MG63 (cell line): Measurements from ENCODE around the gene UNC5C. TPM values are rescaled to one million over a fixed set of nuclear protein-coding genes. Genes with fewer than 3 reads are reported as not detected.

Experiments used
- DNase-seq: peaks from one replicate; pipeline ENCODE4 v3.0.0-alpha.2; 2020
- H3K27me3 ChIP-seq: fragments of 250-450 bp; sonication (Bioruptor Pico); 2 replicates; pipeline ENCODE4 v1.5.1; 2020; ENCODE audit warnings: mild to moderate bottlenecking, moderate library complexity
- H3K36me3 ChIP-seq: fragments of 250-450 bp; sonication (Bioruptor Pico); 2 replicates; pipeline ENCODE4 v1.5.1; 2020; ENCODE audit warnings: mild to moderate bottlenecking, moderate library complexity
- H3K4me3 ChIP-seq: fragments of 250-450 bp; sonication (Bioruptor Pico); 2 replicates; pipeline ENCODE4 v1.5.1; 2020; ENCODE audit warnings: mild to moderate bottlenecking, moderate library complexity
- H3K9me3 ChIP-seq: fragments of 250-450 bp; sonication (Bioruptor Pico); 2 replicates; pipeline ENCODE4 v1.5.1; 2020; ENCODE audit warnings: mild to moderate bottlenecking, moderate library complexity
- total RNA-seq: library from RNA; depleted of rRNA; stranded (reverse); fragments of >200 nt; shearing (Covaris generic); gene quantifications from 2 replicates; pipeline ENCODE4 v1.2.3, GENCODE V29; 2014; ENCODE audit warnings: low replicate concordance

The UNC5C gene
- total RNA-seq, 1 experiment from 2014 or later = not detected

DNA sequence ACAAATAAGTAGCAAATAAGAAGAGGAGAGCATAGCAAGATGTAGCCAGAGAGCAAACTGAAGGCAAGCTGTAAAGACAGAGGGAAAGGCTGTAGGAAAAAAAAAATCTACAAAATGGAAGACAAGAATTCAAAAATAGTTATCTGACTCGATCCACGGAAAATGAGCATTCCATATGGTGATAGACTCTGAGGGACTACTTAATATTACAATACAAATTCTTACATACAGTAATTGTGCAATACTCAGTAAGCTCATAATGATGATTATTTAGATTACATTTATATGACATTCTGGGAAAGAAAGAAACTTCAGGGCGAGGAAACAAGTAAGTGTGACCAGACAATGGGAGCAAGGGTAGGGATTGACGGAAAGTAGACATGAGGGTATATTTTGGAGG is 102.6 kb downstream of the UNC5C start:
- H3K27me3 ChIP-seq = no peaks in the 10 kb centered on the region
- H3K9me3 ChIP-seq = no peaks in the 10 kb centered on the region
- H3K4me3 ChIP-seq = no peak overlapping the region
- no peaks in the 10 kb centered on the region for H3K36me3 ChIP-seq
- no peak for DNase-seq

DNA sequence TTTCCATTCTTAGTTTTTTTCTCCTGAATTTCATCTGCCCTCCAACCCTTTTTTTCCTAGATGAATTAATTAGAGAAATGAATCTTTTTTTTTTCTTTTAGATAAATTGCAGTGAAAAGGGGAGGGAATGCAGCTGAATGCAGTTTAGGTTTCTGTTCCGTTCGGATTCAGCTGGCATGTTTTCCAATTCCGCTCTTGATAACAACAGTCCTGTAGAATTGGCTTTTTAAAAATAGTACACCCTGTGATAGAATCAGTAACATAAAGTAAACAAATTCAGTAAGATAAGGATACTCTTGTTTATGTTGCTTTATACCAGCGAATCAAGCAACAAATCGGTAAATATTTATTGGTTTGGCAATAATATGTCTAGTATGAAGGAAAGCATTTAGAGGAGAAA is 103.5 kb downstream of the UNC5C start:
- H3K4me3 ChIP-seq = no peak overlapping the region
- no peaks in the 10 kb centered on the region for H3K9me3 ChIP-seq
- DNase-seq = no peak
- H3K27me3 ChIP-seq = no peaks in the 10 kb centered on the region
- no peaks in the 10 kb centered on the region for H3K36me3 ChIP-seq

- H3K36me3 ChIP-seq = no peaks in the 10 kb centered on the region
- H3K9me3 ChIP-seq = no peaks in the 10 kb centered on the region
- no peak overlapping the region for H3K4me3 ChIP-seq
- H3K27me3 ChIP-seq = no peaks in the 10 kb centered on the region
- no peak for DNase-seq
These were observed 104.0 kb downstream of the UNC5C start for GRCh38 chr4:95444812-95445211.

DNA sequence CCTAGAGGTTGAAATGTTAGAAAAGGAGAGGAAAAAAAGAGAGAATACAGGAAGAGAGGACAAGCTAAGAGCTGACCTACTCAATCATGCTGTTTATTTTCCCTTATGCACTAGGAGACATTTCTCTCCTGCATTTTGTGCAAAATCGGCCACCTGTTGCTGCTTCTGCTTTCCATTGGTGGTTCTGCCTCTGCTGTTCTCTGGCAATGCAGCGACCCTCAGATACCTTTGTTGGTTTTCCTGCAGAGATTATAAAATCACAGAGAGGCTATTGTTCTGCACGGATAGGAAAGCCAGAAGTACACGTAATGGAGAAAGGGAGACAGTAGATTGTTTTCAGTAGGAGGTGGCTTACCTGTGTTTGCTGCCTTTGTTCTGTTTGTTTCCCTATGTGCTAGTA is 108.9 kb downstream of the UNC5C start:
- Histone ChIP-seq H3K36me3 (no peaks in the 10 kb centered on the region), H3K4me3 (no peak overlapping the region), H3K9me3 (no peaks in the 10 kb centered on the region), H3K27me3 (no peaks in the 10 kb centered on the region)
- no peak for DNase-seq

DNA sequence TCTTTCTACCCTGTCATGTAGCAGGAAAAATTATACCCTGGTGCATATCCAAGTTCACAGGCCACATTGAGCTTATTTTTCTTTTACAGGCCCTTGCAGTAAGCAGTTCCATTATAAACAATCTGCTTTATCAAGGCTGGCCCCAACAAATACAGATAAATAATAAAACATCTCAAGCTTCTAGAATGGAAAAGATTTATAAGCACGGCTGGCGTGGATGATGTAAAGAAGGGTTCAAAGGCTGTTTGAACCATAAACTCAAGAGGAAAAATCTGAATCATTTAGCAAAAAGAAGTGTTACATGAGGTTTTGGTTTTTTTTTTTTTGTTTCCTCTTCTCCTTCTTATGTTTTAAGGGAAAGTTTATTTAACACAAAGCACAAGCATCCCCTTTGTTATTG is 109.7 kb downstream of the UNC5C start:
- Histone ChIP-seq H3K9me3 (no peaks in the 10 kb centered on the region), H3K4me3 (no peak overlapping the region), H3K36me3 (no peaks in the 10 kb centered on the region), H3K27me3 (no peaks in the 10 kb centered on the region)
- DNase-seq = no peak

DNA sequence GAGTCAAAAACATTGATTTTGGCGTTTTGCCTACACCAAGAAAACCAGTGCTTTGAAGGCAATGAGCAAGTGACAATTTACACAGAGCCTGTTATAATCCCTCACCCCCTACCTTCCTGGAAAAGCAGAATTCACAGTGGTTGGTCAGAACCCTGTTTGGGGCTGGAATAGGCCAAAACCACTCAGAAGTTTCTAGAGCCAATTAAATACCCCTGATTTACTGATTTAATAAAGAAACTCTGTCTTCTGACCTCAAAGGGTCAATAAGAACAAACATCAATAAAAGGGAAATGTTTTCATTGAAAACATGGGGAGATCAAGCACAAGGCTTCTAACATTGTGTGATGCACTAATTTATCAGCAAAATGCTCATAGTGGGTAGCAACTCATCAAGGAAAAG is 116.3 kb downstream of the UNC5C start:
- H3K27me3 ChIP-seq = no peaks in the 10 kb centered on the region
- no peaks in the 10 kb centered on the region for H3K36me3 ChIP-seq
- H3K4me3 ChIP-seq = no peak overlapping the region

DNA sequence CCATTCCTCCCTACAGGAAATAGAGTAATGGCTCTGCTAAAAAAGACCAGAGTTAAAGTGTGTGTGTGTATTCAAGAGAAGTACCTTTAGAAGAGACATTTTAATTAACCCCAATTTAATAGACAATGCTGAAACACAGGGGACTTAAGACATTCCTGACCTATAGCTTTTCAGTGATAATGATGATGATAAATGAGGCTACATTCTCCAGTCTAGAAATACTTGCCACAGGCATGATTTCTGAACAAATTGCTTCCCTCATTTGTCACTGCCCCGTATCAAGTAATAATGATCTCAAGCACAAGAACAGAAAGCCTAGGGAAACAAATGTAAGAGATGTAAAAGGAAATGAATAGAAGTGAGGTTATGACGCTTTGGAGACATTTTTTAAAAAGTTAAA is 117.1 kb downstream of the UNC5C start:
- H3K9me3 ChIP-seq = no peaks in the 10 kb centered on the region
- no peak overlapping the region for H3K4me3 ChIP-seq
- no peak for DNase-seq
- no peaks in the 10 kb centered on the region for H3K27me3 ChIP-seq
- no peaks in the 10 kb centered on the region for H3K36me3 ChIP-seq

More for the DNA sequence above, 116.3 kb downstream of the UNC5C start:
- DNase-seq = no peak
- no peaks in the 10 kb centered on the region for H3K9me3 ChIP-seq

DNA sequence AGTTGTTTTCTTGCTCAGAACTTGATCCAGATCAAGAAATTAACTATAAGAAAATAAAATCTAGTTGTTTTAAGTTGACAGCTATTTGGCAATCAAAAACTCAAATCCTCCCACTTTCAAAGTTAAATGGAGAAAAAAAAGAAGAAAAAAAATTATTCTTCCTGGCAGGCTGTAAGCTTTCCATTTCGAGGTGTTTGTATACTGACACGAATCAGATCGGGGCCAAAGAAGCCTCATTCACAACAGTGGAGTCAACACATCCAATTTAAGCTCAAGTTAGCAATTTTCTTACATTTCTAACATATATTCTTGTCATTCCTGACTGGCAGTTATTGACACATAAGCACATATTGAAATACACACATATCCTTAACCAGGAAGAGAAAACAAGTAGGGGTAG is 119.4 kb downstream of the UNC5C start:
- H3K27me3 ChIP-seq = no peaks in the 10 kb centered on the region
- no peak for DNase-seq
- no peak overlapping the region for H3K4me3 ChIP-seq
- H3K9me3 ChIP-seq = no peaks in the 10 kb centered on the region
- no peaks in the 10 kb centered on the region for H3K36me3 ChIP-seq

DNA sequence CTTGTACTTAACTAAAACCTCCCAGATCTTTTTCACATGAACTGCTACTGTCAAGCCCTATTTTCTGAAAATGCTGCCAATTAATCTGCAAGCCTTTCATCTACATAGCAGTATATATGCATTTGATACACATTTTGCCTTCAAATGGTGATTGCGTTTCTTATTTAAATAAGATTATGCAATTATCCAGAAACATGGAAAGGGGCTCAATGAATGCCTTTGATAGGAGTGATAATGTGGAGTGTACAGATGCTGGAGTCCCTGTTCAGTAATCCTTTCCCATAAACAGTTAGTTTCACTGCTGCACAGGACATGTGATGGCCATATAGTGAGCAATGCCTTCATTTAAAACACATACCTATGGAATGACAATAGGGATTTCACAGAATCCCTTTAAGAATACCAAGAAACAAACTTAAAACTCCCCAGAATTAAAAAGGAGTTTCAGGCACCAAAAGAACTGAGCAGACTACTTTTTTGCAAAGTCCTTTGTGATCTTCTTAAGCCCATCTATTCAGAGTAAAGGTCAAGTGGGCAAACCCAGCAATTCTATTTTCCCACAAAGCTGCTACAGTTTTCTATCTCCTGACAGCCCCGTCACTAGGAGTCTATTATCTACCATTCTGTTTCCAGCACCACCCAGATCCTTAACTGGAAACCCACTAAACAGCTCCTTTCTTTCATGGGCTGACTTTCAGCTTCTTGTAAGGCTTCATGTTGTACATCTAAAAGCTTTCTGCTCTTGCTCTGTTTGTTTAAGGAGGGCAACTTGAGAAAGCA is 120.3 kb downstream of the UNC5C start:
- H3K36me3 ChIP-seq = no peaks in the 10 kb centered on the region
- H3K4me3 ChIP-seq = no peak overlapping the region
- DNase-seq = no peak
- no peaks in the 10 kb centered on the region for H3K9me3 ChIP-seq
- no peaks in the 10 kb centered on the region for H3K27me3 ChIP-seq

DNA sequence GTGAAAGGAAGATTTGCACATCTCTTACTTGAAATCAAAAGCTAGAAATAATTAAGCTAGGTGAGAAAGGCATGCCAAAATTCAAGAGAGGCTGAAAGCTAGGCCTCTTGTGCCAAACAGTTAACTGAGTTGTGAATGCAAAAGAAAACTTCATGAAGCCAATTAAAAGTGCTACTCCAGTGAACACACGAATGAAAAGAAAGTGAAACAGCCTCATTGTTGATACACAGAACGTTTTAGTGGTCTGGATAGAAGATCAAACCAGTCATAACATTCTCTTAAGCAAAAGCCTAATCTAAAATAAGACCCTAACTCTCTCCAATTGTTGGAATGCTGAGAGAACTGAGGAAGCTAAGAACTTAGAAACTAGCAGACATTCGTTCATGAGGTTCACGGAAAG is 122.3 kb downstream of the UNC5C start:
- Histone ChIP-seq H3K4me3 (no peak overlapping the region), H3K9me3 (no peaks in the 10 kb centered on the region), H3K27me3 (no peaks in the 10 kb centered on the region), H3K36me3 (no peaks in the 10 kb centered on the region)
- no peak for DNase-seq

GRCh38 chr4:95422436-95422835 is 126.3 kb downstream of the UNC5C start:
- Histone ChIP-seq H3K36me3 (no peaks in the 10 kb centered on the region), H3K9me3 (no peaks in the 10 kb centered on the region), H3K4me3 (no peak overlapping the region), H3K27me3 (no peaks in the 10 kb centered on the region)
- DNase-seq = no peak

DNA sequence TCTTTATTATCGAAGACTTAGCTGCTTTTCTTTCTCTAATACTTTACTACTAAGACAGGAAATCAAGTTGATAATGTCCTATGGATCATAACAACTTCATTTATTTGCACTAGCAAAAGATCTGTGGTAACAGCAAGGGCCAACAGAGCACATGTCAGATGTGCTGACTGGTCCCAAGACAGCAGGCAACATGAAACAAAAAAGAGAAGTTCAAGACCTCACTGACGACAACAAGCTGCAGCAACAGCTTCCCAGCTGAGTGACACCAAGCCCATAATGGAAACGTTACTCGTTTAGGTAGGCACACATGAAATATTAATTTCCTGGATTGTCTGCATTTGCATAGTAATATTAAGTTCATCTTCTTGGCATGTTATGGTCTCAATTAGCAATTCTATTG is 126.9 kb downstream of the UNC5C start:
- no peaks in the 10 kb centered on the region for H3K27me3 ChIP-seq
- no peaks in the 10 kb centered on the region for H3K9me3 ChIP-seq
- H3K4me3 ChIP-seq = no peak overlapping the region
- no peak for DNase-seq
- H3K36me3 ChIP-seq = no peaks in the 10 kb centered on the region

GRCh38 chr4:95417531-95417930 is 131.2 kb downstream of the UNC5C start:
- H3K27me3 ChIP-seq = no peaks in the 10 kb centered on the region
- no peak for DNase-seq
- H3K9me3 ChIP-seq = no peaks in the 10 kb centered on the region
- no peaks in the 10 kb centered on the region for H3K36me3 ChIP-seq
- H3K4me3 ChIP-seq = no peak overlapping the region

DNA sequence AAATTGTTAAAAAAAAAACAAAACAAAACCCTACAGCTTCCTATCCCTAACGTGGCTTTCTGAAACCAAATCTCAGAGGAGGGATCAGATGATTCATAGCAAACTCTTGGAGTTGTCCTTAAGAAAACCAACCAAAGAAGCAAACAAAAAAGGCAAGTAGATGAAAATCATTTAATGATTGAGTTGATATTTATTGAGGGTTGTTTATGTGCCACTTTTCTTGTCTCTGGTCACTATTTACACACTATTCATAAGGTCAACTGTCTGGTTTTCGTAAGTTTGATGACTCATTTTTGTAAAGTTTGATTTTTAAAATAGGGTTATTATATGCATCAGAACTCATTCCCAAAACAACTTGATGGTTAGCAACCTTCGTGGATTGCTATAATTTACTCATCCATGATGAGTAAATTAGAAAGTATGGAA is 133.4 kb downstream of the UNC5C start:
- no peak for DNase-seq

DNA sequence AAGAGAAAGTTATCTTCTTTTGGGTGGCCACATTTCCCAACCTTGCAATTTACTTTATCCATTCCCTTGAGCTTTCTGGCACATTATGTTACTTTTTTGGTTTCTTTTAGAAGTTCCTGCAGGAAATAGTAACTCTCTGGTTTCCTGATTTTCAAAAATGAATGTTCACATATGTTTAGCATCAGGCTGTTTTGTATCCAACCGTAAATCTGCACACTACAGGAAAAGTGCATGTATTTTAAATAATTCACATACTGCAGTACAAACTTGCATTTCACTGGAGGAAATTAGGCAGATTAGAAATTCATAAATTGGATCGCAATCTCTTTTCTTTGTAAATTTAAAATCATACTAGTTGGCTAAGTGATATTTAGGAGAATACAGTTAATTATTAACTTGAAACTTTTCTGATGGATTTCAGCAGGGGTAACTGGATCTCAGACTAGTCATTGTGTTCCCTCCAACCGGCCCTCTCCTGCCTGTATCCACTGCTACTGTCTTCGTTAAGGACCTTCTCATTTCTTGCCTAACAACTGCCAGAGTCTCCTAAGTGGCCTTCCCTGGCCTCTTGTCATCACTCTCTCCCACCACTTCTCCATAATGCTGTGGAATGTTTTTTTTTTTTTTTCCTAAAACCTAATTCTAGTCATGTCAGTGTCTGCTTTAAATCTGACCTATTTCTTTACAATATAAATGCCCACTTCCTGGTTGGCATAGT is 137.2 kb downstream of the UNC5C start:
- DNase-seq = no peak
- H3K27me3 ChIP-seq = no peaks in the 10 kb centered on the region
- H3K4me3 ChIP-seq = no peak overlapping the region
- no peaks in the 10 kb centered on the region for H3K36me3 ChIP-seq
- H3K9me3 ChIP-seq = no peaks in the 10 kb centered on the region

More for the DNA sequence above, 133.4 kb downstream of the UNC5C start:
- no peak overlapping the region for H3K4me3 ChIP-seq
- H3K36me3 ChIP-seq = no peaks in the 10 kb centered on the region
- H3K27me3 ChIP-seq = no peaks in the 10 kb centered on the region
- no peaks in the 10 kb centered on the region for H3K9me3 ChIP-seq

- Histone ChIP-seq H3K36me3 (no peaks in the 10 kb centered on the region), H3K4me3 (no peak overlapping the region), H3K27me3 (no peaks in the 10 kb centered on the region), H3K9me3 (no peaks in the 10 kb centered on the region)
- DNase-seq = no peak
These were observed 138.3 kb downstream of the UNC5C start for GRCh38 chr4:95410387-95410977.

DNA sequence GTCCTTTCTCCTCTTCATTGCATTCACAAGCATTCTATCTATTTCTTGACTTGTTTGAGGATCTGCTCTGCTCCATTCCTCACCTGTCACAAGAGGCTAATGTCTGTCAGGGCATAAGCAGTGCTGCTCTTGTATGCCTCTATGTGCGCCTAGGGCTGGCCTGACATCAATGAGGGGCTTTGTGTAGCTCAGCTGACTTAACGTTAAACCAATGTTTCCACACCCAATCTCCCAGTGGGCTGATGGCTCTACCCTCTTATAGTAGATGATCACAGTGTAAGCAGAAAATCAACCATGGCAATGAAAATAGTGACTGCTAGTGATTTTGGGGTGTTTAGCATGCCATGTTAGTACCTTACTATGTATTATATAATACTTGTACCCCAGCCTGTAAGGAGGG is 139.0 kb downstream of the UNC5C start:
- H3K4me3 ChIP-seq = no peak overlapping the region
- no peaks in the 10 kb centered on the region for H3K36me3 ChIP-seq
- no peaks in the 10 kb centered on the region for H3K9me3 ChIP-seq
- H3K27me3 ChIP-seq = no peaks in the 10 kb centered on the region
- no peak for DNase-seq

DNA sequence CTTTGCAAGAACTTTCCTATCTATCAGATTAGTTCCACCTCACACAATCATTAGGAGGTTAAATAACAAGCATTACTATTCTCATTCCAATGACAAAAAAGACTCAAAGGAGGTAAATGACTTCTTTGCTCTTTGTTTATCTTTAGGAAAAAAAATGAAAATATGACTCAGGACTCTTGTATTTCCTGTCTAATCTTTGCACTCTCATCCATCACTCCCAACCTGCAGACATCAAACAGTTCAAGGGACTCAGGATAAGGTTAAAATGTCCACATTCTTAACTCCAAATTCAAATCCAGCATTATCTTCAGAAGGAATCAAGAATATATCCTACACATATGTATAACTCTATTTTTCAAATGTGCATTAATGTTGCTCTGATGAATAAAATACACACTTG is 139.6 kb downstream of the UNC5C start:
- Histone ChIP-seq H3K9me3 (no peaks in the 10 kb centered on the region), H3K36me3 (no peaks in the 10 kb centered on the region), H3K27me3 (no peaks in the 10 kb centered on the region), H3K4me3 (no peak overlapping the region)
- DNase-seq = no peak
